GM21723 (cell line): ENCODE measurements around the gene GAS7.
"Not testable (repeated sequence)": the region's sequence is repeated elsewhere in the genome, so short reads cannot be mapped to it uniquely, and the experiment has no call there.

Source experiments
- ATAC-seq: cut with Tn5 transposase; IDR thresholded peaks from one replicate; pipeline ENCODE4 v1.9.1; 2021; ENCODE audit warnings: mild to moderate bottlenecking, moderate library complexity; ENCODE audit not compliant: unreplicated experiment

Gene GAS7

GRCh38 chr17:10032118-10032852 is 166.1 kb downstream of the GAS7 start:
- no peak for ATAC-seq

DNA sequence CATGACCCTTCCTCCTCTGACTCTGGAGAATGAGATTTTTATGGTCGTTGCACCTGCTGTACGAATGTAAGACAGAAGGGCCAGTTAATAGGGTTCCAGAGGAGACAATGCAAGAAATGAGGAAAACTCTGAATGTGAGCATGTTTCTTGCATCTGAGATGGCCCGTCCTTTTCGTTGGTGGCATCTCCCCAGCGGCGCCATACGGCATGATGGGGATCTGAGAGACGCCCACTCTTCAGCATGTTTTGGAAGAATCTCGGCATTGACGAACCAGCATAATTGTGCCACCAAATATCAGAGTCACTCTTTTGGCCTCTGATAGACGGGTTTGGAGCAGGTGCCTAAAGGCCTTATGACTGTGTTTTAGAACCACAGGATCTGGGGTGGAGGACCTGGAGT is 166.8 kb downstream of the GAS7 start:
- ATAC-seq: no peak

DNA sequence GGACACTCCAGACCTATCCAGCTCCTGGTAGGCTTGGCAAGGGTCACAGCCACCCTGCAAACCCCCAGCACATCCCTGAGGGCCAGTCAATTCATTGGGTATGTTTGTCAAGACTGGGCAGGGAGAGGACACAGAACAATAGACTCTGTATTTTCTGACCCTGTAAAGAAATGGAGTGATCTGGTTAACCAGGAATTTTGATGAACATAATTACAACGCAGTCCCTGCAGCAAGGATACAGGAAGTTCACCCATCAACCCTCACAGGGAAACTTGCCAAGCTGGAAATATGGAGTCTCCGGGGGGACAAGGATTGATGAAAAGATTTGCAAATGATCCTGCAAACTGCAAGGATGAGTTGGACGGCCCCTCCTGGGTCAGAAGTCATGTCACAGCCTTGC is 167.3 kb downstream of the GAS7 start:
- no peak for ATAC-seq

- ATAC-seq: no peak
Measured at GRCh38 chr17:10029129-10029528, 169.3 kb downstream of the GAS7 start.

- ATAC-seq: no peak
Measured at GRCh38 chr17:10025976-10026901, 172.2 kb downstream of the GAS7 start.

DNA sequence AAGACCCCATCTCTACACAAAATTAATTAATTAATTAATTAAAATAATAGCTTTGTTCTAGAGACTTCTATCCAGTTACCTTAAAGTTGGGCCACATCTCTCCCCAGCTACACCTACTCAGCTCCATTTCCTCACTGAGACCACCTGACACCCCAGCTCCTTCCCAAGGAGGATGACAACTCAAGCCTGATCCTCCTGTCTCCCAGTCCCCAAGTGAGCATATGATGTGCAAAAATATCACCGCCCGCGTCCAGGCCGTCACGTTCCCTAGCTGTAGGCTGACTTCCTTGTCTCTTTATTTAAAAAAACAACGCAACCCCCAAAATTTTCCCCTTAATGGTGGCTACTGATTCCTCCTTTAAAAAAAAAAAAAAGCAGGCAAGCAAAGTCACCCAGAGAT is 173.2 kb downstream of the GAS7 start:
- no peak for ATAC-seq

DNA sequence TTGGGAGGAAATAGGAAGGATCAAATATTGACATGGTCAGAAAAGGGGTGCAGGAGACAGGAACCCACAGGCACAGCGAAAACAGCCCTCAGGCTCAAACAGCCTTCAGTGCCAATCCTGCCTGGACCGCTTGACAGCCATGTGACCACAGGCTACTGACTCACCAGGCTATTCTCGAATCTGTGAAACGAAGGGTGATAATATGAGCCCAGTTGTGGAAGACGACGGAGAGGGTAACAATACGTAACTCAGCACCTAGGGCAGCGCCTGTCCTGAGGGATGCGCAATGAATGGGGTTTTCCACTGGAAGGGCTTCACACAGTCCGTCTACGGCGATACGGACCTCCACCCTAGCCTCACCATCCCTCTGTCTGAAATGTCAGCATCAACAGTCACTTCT is 176.0 kb downstream of the GAS7 start:
- ATAC-seq: no peak

DNA sequence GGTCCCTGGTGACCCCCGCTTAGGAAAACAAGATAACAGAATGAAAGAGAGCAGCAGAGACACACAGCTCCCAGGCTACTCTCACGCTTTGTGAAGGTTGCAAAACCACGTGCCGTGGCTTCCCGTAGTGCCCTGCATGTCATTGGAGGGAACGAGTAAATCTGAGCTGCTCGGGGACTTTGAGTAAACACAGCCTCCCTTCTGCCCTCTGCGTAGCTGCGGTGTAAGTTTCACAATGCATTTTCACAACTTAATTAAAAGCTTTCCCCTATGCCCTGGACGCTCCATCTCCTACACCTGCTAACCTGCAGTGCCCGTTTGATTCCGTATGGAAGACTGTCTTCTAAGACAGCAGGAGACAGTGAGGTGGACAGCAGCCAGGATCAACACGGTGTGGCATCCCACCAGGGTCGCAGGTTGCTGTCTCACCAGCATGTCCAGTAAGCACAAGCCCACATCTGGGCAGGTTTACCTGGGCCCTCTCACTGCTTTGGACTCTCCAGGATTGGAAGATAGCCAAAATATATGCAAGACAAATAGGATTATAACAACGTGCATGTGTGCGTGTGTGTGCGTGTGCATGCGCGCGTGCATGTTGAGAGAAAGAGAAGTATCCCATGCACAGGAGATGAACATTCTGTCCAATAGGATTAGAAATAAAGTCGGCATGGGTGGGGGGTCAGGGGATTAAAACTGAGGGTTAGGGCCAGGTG is 177.0 kb downstream of the GAS7 start:
- no peak for ATAC-seq

GRCh38 chr17:10019941-10020451 is 178.4 kb downstream of the GAS7 start:
- ATAC-seq: no peak

DNA sequence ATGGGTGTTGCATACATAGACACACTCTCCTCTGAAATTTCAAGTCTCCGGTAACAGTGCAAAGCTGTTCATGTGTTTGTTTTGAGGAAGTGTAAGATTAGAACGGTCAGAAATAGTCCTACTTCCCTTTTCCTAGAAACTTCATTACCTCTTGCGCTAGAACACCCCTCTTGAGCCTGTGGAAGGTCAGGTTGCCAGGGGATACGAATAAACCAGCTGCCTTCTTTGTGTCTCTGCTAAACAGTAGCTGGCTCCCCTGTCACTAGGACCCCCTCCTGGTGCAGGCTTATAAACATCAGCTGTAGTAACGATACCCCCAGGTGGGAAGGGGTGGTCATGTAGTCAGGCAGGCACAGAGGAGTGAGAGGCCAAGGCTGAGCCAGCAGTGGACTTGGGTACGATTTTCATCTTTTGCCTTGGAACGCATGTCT is 179.9 kb downstream of the GAS7 start:
- ATAC-seq: peak; percentile 76

DNA sequence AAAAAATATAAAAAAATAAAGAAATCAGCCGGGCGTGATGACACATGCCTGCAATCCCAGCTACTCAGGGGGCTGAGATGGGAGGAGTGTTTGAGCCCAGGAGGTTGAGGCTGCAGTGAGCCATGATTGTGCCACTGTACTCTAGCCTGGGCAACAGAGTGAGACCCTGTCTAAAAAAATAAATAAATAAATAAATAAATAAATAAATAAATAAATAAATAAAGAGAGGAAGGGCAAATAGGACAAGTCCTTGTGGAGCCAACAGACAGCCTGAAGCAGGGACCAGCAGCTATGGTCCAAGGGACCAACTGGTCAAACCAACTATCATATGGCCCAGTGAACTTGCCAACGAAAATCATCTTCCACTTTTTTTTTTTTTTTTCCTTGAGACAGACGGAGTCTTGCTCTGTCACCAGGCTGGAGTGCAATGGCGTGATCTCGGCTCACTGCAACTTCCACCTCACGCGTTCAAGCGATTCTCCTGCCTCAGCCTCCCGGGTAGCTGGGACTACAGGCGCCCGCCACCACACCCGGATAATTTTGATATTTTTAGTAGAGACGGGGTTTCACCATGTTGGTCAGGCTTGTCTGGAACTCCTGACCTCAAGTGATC is 181.3 kb downstream of the GAS7 start:
- not testable (repeated sequence) for ATAC-seq

DNA sequence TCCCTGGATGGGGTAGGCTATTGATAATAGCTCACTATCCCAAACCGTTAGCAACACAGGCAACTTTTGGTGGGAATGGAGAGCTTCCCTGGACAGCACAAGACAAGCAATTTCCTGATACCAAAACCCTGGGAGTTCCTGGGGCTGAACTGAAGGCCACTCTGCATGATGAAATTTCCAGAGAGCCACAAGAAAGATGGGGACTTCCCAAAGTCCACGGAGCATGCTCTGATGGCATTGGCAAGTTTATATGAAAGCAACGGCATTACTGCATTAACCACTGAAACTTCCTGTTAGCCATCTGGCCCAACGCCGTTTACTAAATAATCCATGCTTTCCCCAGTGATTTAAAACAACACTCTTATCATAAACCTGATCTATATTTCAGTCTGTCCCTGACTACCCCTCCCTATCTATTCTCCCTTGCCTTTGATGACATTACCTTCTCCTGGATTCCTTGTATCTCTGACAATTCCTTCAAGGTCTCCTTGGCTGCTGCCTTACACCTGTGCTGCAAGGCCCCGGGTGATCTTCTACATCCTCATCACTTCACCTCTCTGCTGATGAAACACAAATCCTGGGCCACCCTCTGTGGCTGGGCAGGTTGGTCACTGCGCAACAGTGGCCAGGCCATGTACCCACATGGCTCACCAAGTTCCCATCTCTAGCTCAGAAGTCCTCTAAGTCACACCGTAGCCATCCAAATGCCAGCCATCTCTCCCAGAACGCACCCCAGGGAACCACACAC is 184.9 kb downstream of the GAS7 start:
- ATAC-seq: peak; percentile 76

DNA sequence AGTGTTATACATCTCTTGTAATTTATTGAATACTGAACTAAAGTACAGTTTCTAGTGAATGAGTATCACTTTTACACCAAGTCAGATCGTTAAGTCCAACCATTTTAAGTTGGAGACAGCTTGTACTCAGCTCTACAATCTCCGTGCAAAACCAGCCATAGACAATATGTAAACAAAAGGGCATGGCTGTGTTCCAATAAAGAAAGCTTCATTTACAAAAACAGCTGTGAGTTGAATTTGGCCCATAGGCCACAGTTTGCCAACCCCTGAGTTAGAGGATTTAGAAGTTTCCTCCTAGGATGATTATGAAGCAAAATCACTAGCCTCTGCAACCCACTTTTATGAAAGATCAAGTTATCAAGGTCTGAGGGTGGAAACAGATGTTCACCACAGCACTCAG is 187.7 kb downstream of the GAS7 start:
- ATAC-seq: no peak

DNA sequence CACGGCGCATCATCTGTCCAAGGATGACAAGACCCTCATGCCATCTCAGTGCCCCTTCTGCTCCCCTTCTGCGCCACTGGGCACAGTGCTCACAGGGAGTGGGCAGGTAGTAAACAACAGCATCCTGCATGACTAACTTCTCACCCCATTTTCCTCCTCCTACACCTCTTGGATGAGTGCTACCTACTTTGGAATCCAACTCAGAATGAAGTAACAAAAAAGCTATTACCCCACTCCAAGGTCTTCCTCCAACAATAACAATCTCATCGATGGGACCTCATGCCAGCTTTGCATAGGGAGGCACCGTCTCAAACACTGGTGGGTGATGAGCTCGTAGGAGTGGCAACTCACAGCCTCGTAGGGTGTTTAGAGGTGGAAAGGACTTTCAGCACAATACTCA is 194.7 kb downstream of the GAS7 start:
- no peak for ATAC-seq

DNA sequence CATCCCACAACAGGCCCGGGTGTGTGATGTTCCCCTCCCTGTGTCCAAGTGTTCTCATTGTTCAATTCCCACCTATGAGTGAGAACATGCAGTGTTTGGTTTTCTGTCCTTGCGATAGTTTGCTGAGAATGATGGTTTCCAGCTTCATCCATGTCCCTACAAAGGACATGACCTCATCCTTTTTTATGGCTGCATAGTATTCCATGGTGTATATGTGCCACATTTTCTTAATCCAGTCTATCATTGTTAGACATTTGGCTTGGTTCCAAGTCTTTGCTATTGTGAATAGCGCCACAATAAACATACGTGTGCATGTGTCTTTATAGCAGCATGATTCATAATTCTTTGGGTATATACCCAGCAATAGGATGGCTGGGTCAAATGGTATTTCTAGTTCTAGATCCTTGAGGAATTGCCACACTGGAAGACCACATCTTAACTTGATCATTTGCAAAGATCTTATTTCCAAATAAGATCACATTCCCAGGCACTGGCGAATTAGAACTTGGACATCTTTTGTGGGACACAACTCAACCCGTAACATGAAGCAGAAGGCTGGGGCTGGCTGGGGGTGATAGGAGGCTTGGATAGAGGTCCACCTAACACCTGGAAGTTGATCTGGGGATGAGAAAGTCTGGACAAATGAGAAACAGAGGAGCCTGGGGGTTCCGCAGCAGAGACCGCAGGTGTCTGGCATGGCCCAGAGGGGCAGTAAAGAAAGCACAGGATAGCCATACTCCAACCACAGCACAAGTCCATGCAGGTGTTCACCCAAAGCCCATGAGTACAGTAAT is 195.6 kb downstream of the GAS7 start:
- ATAC-seq: not testable (repeated sequence)

- no peak for ATAC-seq
Measured at GRCh38 chr17:10001306-10001873, 197.0 kb downstream of the GAS7 start.

GRCh38 chr17:9999919-10000695 is 198.3 kb downstream of the GAS7 start:
- peak; percentile 63 for ATAC-seq

DNA sequence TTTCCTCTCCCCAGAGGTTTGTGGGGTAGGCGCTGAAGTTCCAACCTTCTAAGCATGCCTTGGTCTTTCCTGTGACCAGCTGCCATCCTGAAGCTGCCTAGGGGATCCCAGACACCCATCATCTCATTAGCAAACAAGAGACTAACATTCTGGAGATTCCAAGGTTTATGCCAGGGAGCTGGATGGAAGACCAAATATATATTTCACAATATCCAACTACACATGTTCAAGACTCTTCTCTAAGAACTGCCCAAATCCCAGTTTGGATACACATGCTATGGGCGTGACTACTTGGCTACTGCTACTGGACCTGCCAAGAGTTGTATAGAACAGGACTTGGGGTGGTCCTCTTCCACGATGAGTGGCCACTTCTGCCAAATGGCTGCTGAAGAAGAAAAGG is 200.3 kb downstream of the GAS7 start:
- ATAC-seq: no peak
